D721Med (cell line): ENCODE results near the gene HNRNPM.

Experiments used
- DNase-seq: peaks from one replicate; pipeline ENCODE4 v3.0.0; 2011; ENCODE audit warnings: low spot score; ENCODE audit not compliant: insufficient read length
- FAIRE-seq: peaks from 2 replicates; lab custom pipeline; 2011; peaks lifted over from hg19 to GRCh38; lab: Jason Lieb, UNC
- TF ChIP-seq, protein P1 (sequence below): IDR thresholded peaks from 2 replicates; pipeline ENCODE4 v1.5.1; 2012; ENCODE audit warnings: mild to moderate bottlenecking, control low read depth; ENCODE audit not compliant: insufficient read depth; ENCODE audit errors: missing control alignments

The HNRNPM gene

GRCh38 chr19:8455018-8455417, 10.2 kb downstream of the HNRNPM start:
- TF ChIP-seq, protein P1, sequence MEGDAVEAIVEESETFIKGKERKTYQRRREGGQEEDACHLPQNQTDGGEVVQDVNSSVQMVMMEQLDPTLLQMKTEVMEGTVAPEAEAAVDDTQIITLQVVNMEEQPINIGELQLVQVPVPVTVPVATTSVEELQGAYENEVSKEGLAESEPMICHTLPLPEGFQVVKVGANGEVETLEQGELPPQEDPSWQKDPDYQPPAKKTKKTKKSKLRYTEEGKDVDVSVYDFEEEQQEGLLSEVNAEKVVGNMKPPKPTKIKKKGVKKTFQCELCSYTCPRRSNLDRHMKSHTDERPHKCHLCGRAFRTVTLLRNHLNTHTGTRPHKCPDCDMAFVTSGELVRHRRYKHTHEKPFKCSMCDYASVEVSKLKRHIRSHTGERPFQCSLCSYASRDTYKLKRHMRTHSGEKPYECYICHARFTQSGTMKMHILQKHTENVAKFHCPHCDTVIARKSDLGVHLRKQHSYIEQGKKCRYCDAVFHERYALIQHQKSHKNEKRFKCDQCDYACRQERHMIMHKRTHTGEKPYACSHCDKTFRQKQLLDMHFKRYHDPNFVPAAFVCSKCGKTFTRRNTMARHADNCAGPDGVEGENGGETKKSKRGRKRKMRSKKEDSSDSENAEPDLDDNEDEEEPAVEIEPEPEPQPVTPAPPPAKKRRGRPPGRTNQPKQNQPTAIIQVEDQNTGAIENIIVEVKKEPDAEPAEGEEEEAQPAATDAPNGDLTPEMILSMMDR: no peak
- no peak for FAIRE-seq
- no peak for DNase-seq

GRCh38 chr19:8456064-8456463, 11.3 kb downstream of the HNRNPM start:
- FAIRE-seq (no peak), DNase-seq (no peak)
- TF ChIP-seq, protein P1: no peak

GRCh38 chr19:8457209-8457608, 12.4 kb downstream of the HNRNPM start:
- DNase-seq: no peak
- no peak for FAIRE-seq
- TF ChIP-seq, protein P1: no peak

DNA sequence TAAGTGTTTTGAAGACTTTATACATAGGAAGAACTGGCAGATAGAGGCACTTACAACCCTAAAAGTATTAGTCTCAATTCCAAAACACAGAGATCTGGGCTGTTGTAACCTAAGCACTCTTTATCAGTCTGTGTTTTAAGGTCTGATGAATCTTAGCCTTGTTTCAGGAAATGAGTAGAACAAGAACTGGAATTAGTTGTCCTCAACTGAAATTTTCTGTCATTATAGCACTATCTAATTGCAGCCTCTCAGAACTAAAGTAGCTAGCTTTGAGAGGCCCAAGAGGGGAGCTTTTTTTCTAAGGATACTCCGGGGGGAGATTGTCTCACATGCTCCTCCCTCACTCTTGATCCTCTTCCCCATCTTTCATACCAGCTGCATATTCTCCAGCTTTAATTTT, 13.1 kb downstream of the HNRNPM start:
- DNase-seq: no peak

GRCh38 chr19:8458380-8458779, 13.6 kb downstream of the HNRNPM start:
- DNase-seq (no peak), FAIRE-seq (no peak)
- TF ChIP-seq, protein P1: no peak

More for the DNA sequence above, 13.1 kb downstream of the HNRNPM start:
- no peak for FAIRE-seq
- TF ChIP-seq, protein P1: no peak

DNA sequence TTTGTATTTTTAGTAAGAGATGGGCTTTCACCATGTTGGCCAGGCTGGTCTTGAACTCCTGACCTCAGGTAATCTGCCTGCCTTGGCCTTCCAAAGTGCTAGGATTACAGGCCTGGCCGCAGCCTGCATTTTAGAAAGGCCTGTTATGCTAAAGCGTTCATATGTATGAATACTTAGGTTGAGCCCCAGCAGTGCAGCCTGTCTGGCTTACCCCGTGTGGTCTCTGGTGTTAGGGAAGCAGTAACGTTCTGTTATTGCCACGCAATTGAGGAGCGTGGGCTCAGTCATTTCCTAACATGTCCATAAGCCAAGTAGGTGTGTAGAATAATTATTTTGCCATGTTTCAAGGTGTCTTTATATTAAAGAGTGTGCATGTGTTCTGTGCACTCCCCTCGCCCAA, 14.3 kb downstream of the HNRNPM start:
- DNase-seq (no peak), FAIRE-seq (no peak)
- TF ChIP-seq, protein P1: no peak

DNA sequence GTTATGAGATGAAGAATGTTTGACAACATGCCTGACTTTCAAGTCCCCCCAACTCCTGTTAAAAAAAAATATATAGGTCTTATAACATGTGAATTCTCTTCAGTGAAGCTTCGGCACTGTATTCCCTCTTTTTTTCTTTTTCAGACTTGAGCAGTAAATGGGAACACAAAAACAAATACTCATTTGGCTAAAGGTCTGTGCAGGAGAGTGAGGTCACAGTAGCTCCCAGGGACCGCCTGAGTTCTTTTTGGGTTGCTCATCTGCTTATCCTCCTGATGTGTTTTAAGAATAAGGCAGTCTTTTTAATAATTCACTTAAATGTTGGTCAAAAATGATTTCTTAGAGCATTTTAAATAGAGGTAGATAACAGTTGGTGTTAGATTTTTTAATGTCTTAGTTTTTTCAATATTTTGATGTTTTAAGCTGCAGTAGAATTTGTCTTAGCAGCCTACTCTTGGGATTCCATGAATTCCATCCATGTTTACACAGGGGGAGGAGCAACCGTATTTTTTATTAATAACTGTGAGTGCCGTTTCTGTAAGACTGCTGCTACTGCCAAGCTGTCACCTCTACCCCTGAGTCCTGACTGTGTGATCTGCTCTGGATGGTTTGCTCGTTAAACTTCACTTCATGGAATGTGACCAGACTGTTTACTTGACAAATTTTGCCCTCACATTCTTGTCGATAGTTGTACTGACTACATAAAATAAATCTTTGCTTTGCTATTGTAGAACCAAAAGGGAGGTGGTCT, 14.9 kb downstream of the HNRNPM start:
- DNase-seq: no peak
- TF ChIP-seq, protein P1: no peak
- FAIRE-seq: no peak
